Activated CD8-positive, alpha-beta memory T cell treated with anti-CD3 and anti-CD28 coated beads, Interleukin-2, amount 50 U/mL, for 1 hour (primary cell): ENCODE measurements around the gene PBX1.

Experiments
- DNase-seq: peaks from one replicate; pipeline ENCODE4 v3.0.0-alpha.2; 2020; ENCODE audit errors: extremely low read depth

The PBX1 gene

GRCh38 chr1:164757625-164758024, 198.6 kb downstream of the PBX1 start:
- no peak for DNase-seq

DNA sequence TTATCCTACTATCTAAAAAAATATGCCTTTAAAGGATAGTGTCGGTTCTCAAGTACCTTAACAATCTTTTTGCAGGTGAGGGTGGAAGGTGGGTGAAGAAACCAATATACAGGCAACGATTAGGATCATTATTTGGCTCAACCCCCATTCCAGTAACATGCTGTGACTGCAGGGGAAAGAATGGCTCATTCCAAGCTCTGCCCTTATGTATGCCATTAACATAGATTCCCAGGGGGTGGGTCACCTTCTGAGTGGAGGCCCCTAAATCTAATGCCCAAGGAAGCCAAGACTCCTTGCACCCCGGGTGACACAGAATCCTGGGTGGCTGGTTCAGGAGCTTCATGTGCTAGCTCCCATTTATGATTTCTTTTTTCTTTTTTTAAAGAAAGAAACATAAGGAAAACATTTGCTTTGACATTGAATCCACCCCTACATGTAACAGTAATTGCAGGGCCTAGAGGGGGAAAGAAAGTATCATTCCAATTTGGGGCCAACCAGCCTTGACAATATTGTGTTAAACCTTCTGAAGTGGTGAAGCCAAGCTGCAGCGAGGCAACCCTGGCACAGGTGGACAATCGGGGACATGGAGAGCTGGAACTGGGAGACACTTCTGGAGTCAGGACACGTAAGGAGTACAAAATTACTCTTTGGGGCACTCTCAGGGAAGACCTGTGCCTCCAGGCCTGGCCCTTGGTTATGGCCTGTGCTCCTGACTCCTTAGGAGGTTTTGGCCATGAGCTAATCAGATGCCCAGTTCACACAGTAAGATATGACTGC, 200.3 kb downstream of the PBX1 start:
- no peak for DNase-seq

DNA sequence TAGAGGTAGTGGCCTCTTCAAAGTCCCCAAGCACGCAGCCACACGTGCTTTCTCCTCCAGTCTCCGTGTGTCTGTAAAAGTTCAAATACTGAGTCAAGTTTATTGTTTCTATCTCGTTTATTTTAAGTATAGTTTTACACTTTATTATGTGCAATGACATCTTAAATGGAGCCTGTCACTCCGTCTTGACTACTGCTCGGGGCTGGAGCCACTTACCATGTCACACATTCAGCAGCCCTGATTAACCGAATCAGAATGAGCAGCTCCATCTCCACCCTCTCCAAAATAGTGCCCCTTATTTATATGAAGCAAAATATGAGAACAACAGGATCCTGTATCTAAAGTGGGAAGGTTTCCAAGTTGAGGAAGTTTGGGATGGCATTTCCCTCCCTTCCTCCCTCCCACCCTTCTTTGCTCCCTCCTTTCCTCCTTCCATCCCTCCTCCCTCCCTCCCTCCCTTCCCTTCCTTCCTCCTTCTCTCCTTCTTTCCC, 201.0 kb downstream of the PBX1 start:
- DNase-seq: no peak

- DNase-seq: no peak
Measured at GRCh38 chr1:164760569-164760968, 201.6 kb downstream of the PBX1 start.

DNA sequence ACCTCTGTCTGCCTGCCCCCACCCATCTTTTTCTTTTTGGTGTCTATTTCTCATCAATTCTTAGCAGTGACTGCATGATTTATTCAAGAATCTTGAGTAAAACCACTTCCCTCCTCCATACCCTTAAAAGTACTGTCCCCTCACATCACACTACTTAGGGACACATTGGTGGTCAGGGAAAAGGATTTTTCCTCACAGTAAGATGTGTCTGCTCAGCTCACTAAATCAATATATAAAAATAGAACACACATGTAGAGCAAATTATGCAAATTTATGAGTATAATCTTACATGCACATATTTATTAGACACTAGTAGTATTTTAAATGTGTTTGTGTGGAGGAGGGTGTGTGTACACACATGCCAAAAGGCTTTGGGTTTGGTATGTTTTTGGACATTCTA, 202.0 kb downstream of the PBX1 start:
- DNase-seq: no peak

DNA sequence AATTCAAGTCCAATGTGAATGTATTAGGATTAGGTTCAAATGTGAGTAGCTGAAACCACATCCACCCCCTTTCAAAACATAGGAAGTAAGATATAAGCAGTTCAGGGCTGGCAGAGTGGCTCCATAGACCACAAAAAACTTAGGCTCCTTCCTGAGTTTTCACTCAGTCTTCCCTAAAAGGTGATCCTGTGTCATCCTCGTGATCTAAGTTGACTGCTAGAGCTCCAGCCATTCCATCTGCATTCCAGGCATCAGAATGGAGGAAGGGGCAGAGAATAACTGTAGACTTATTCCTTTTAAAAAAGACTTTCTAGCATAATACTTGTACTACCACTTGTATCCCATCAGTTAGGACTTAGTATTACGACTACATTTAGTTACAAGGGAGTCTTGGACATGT, 204.1 kb downstream of the PBX1 start:
- no peak for DNase-seq

GRCh38 chr1:164764333-164764732, 205.3 kb downstream of the PBX1 start:
- DNase-seq: no peak

- DNase-seq: no peak
Measured at GRCh38 chr1:164765557-164765956, 206.6 kb downstream of the PBX1 start.

GRCh38 chr1:164765992-164766720, 207.2 kb downstream of the PBX1 start:
- no peak for DNase-seq

- no peak for DNase-seq
Measured at GRCh38 chr1:164767752-164768402, 208.9 kb downstream of the PBX1 start.

DNA sequence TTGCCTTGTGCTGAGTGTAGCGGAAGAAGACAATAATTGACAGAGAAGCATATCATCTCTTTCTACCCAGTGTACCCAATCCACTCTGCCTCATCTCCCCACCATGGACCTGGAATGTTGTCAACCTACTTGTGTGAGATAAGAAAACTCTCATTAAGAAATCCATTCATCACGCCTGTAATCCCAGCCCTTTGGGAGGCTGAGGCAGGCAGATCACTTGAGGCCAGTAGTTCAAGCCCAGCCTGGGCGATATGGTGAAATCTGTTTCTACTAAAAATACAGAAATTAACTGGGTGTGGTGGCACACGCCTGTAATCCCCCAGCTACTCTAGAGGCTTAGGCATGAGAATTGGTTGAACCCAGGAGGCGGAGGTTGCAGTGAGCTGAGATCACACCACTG, 209.6 kb downstream of the PBX1 start:
- no peak for DNase-seq

DNA sequence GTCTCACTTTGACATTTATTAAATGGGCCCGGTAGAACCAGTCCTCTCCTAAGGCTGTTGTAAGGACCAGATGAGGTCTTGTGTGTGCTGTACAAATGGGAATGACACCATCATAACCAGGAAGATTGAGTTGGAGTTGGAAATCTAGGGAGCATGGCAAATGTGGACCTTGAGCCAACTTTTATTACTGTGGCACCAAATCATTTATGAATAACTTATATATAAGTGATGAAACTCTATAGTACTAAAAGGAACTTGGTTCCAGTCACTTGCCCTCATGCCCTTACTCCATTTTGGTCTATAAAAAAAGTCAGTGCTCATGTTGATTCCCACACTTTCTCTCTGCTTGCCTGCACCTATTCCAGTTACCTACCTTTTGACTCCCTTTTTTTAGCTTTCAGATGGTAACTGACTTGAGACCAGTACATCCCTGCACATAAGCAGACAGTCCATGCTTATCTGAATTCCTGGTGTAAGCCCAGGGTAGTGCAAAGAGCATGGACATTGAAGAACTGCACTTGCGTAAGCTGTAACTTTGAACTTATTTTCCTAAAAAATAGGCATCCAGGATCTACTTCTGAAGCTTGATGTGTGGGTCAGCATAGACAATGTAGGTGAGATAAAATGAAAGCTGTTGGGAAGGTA, 210.6 kb downstream of the PBX1 start:
- no peak for DNase-seq

DNA sequence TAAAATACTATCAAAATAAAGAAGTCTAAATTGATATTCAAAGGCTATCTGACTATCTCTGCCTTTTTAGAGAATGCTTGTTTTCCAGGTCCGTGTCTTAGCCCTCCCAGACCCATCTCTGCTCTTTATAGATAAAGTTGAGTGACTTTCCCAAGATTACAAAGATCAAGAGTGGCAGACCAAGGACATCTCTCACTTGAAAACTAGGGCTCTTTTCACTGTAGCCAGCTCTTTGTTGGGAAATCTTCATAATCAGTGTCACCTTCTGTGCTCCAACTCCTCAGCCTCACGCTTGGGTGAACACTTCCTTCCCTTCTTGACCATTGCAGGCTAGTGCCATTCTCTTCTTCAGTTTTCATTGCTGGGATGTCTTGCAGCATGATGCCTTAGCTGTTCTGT, 211.1 kb downstream of the PBX1 start:
- DNase-seq: no peak

DNA sequence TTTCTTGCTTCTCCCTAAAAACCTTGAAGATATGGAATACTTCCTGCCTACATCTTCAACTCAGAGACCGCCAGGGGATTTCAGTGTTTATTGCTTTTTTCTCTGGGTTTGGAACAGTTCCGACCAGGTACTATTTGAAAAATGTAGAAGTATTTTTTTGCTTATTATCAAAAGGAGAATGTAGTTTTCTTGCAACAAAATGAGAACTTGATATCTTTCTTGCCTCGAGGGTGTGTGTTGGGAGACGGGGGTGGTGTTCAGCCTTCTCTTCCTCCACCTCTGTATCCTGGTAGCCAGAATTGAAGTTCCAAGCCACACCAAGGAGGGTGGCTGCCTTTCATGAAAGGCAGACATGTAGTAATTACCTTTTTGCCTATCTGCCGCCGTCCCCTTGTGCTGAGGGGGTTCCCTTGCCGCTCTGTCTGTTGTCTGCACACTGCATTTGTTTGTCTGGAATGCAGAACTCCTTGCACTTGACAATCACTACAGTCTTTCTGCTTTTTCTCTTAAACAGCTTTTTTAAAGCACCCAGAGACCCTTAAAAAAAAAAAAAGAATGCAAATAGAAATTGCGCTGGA, 212.1 kb downstream of the PBX1 start:
- no peak for DNase-seq

DNA sequence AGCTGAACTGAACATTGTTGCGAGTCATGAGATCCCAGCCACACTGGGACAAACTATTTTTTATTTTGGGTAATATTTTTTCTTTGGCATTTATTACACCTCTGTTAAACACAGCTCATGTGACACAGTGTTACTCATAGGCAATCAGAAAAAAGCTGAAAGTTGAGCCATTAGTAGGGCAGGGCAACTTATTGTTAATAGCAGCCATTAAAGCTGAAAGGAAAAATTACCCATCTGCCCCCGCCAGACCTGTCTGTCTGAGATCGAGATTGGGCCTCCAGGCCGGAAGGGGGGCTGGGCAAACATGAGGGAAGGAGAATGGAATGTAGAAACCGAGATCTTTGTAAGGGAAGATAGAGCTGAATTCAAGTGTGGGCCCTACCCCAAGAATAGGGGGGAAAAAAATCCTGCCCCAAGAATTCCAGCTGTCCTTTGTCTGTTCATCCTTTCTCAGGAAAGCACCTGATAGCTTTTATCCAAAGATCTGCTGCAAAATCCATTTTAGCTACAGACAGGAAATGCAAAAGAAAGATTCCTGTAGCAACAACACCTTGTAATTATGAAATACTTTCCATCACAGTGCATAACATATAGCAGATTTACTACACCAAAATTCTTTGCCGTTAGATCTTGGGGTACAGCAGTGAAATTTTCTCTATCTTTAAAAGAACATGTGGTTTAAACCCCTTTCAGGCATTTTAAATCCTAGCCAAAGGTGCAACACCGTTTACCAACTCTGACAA, 212.8 kb downstream of the PBX1 start:
- DNase-seq: no peak

GRCh38 chr1:164772635-164773034, 213.7 kb downstream of the PBX1 start:
- DNase-seq: no peak

- DNase-seq: no peak
Measured at GRCh38 chr1:164773102-164773501, 214.1 kb downstream of the PBX1 start.

DNA sequence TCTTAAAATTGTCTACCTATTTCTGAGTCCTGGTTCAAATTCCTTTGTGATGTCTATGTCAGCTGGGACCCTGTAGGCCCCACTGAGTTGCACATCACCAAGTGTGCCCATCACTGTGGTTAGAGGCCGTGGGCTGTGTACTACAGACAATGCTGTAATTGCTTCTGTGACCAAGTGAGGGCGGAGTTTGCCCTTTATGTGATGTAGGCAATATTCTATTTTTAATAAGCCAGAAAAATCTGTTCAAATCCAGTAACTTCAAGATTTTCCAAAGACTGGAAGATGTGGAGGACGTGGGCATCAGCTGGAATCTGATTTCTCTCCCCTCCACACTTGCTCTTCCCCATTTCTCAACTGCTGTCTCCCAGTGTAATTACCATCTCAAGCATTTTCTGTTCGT, 215.4 kb downstream of the PBX1 start:
- no peak for DNase-seq

GRCh38 chr1:164774819-164775654, 216.1 kb downstream of the PBX1 start:
- DNase-seq: no peak

GRCh38 chr1:164777518-164777917, 218.5 kb downstream of the PBX1 start:
- DNase-seq: no peak
